T-helper 1 cell treated with Interleukin-12 subunit alpha and Interleukin-12 subunit beta and Interleukin-4 antibody, amounts not matched to agents 30 μg/mL and 1 μg/mL, for 36 hours (primary cell): ENCODE data around the gene WWC2.

Experiments used
- H3K27ac Mint-ChIP-seq: one replicate; pipeline ENCODE4 v1.8.0; 2021; ENCODE audit warnings: mild to moderate bottlenecking, mixed read lengths
- H3K27me3 Mint-ChIP-seq: one replicate; pipeline ENCODE4 v1.8.0; 2021; ENCODE audit warnings: low read depth, mixed read lengths
- H3K36me3 Mint-ChIP-seq: one replicate; pipeline ENCODE4 v1.8.0; 2021; ENCODE audit warnings: low read depth, mixed read lengths
- H3K4me1 Mint-ChIP-seq: one replicate; pipeline ENCODE4 v1.8.0; 2021; ENCODE audit warnings: low read depth, mixed read lengths
- H3K4me3 Mint-ChIP-seq: one replicate; pipeline ENCODE4 v1.8.0; 2021; ENCODE audit warnings: mild to moderate bottlenecking, moderate library complexity, mixed read lengths
- H3K9me3 Mint-ChIP-seq: one replicate; pipeline ENCODE4 v1.8.0; 2021; ENCODE audit warnings: mixed read lengths

The WWC2 gene

DNA sequence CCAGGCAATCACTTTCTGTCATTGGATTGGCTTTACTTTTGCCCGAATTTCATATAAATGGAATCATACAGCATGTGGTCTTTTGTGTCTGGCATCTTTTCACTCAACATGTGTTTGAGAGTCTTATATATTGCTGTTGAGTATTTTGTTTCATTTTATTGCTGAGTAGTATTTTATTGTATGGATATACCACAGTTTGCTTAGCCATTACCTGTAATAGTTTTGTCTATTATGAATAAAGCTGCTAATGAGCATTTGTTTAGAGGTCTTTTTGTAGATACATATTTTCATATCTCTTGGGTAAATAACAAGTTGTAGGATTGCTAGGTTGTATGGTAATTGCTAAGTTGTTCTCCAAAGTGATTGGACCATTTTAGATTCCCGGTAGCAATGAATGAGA, 105.7 kb downstream of the WWC2 start:
- no peak overlapping the region for H3K4me3 Mint-ChIP-seq
- H3K36me3 Mint-ChIP-seq: no peaks in the 10 kb centered on the region
- H3K4me1 Mint-ChIP-seq: no peaks in the 10 kb centered on the region
- no peaks in the 10 kb centered on the region for H3K9me3 Mint-ChIP-seq
- no peak overlapping the region for H3K27ac Mint-ChIP-seq
- no peaks in the 10 kb centered on the region for H3K27me3 Mint-ChIP-seq

- no peaks in the 10 kb centered on the region for H3K36me3 Mint-ChIP-seq
- no peaks in the 10 kb centered on the region for H3K27me3 Mint-ChIP-seq
- no peaks in the 10 kb centered on the region for H3K9me3 Mint-ChIP-seq
- no peak overlapping the region for H3K4me3 Mint-ChIP-seq
- no peak overlapping the region for H3K27ac Mint-ChIP-seq
- H3K4me1 Mint-ChIP-seq: no peaks in the 10 kb centered on the region
Observed at GRCh38 chr4:183205193-183205592, 106.1 kb downstream of the WWC2 start.

DNA sequence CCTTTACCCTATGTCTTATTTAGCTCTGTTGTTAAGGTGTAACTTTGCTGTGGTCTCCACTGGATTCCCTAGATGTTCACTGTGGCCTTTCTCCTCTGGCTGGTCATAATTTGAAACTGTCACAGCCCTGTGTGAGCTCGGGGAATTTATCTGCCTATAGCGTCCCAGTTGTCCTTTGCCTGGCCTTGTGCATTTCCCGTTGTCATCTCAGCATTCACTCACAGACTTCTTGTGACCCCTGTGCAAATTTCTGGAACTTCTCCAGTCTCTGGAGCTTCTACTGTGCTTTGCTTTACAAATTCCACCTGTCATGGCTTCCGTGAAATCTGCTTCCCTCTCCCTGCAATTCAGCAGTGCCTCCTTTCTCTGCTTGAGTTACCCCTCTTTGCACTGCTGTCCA, 106.7 kb downstream of the WWC2 start:
- no peaks in the 10 kb centered on the region for H3K36me3 Mint-ChIP-seq
- no peak overlapping the region for H3K4me3 Mint-ChIP-seq
- H3K9me3 Mint-ChIP-seq: no peaks in the 10 kb centered on the region
- no peaks in the 10 kb centered on the region for H3K27me3 Mint-ChIP-seq
- no peaks in the 10 kb centered on the region for H3K4me1 Mint-ChIP-seq
- no peak overlapping the region for H3K27ac Mint-ChIP-seq

GRCh38 chr4:183211533-183211932, 112.5 kb downstream of the WWC2 start:
- no peaks in the 10 kb centered on the region for H3K9me3 Mint-ChIP-seq
- no peak overlapping the region for H3K27ac Mint-ChIP-seq
- no peak overlapping the region for H3K4me3 Mint-ChIP-seq
- H3K4me1 Mint-ChIP-seq: no peaks in the 10 kb centered on the region
- H3K36me3 Mint-ChIP-seq: no peaks in the 10 kb centered on the region
- no peaks in the 10 kb centered on the region for H3K27me3 Mint-ChIP-seq

DNA sequence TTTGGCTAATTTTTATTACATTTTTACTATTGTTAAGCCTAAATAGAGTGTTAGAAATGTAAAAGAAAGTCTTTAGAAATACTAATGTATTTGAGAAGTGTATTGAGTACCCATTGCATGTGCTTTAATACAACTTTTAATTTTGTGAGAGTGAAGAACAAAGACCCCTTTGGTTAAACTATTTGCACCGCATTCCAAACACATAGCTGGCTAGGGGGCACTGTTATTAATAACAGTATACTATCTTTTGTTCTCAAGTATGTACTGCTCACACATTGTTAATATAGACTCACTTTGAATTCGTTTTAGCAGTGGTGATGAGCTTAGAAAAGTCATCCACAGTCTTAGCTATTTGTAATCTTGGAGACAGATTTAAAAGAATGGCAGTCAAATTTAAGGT, 114.9 kb downstream of the WWC2 start:
- no peaks in the 10 kb centered on the region for H3K4me1 Mint-ChIP-seq
- no peak overlapping the region for H3K4me3 Mint-ChIP-seq
- no peaks in the 10 kb centered on the region for H3K9me3 Mint-ChIP-seq
- no peaks in the 10 kb centered on the region for H3K27me3 Mint-ChIP-seq
- no peak overlapping the region for H3K27ac Mint-ChIP-seq
- no peaks in the 10 kb centered on the region for H3K36me3 Mint-ChIP-seq

DNA sequence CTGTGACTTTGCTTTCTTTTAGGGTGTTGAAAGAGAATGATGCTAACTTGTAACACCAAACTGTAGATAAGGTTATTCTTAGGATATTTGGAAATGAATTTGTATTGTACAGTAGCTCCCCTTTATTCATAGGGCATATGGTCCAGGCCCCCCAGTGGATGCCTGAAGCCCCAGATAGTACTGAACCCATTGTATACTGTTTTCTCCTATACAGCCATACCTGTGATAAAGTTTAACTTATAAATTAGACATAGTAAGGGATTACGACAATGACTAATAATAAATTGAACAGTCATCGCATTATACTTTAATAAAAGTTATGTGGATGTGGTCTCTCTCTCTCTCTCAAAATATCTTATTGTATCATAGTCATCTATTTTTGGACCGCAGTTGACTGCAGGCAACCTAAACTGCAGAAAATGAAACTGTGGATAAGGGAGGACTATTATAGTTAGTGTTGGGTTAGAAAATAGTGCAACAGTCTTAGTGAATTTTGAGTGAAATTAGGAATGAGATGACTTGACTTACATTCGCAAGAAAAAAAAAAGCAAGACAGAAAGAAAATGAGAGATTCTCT, 115.9 kb downstream of the WWC2 start:
- Mint-ChIP-seq H3K27me3 (no peaks in the 10 kb centered on the region), H3K4me3 (no peak overlapping the region), H3K36me3 (no peaks in the 10 kb centered on the region), H3K9me3 (no peaks in the 10 kb centered on the region), H3K4me1 (no peaks in the 10 kb centered on the region), H3K27ac (no peak overlapping the region)

GRCh38 chr4:183220236-183220635, 121.2 kb downstream of the WWC2 start:
- Mint-ChIP-seq H3K27me3 (no peaks in the 10 kb centered on the region), H3K9me3 (no peaks in the 10 kb centered on the region), H3K4me1 (no peaks in the 10 kb centered on the region), H3K36me3 (no peaks in the 10 kb centered on the region), H3K27ac (no peak overlapping the region), H3K4me3 (no peak overlapping the region)

DNA sequence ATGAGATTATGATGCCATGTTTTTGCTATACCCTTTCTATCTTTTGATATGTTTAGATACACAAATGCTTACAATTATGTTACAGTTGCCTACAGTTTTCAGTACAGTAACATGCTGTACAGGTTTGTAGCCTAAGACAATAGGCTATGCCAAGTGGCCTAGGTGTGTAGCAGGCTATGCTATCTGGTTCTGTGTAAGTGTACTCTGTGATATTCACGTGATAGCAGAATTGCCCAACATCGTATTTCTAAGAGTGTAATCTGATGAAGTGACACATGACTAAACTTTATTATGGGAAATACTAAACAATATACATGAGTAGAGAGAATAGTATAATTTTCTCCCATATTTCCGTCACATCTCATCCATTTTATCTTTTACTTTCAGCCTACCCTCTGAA, 124.0 kb downstream of the WWC2 start:
- Mint-ChIP-seq H3K4me3 (no peak overlapping the region), H3K36me3 (no peaks in the 10 kb centered on the region), H3K4me1 (no peaks in the 10 kb centered on the region), H3K9me3 (no peaks in the 10 kb centered on the region), H3K27me3 (peaks cover 6% of the 10 kb centered on the region), H3K27ac (no peak overlapping the region)

- Mint-ChIP-seq H3K4me3 (no peak overlapping the region), H3K27ac (no peak overlapping the region), H3K36me3 (no peaks in the 10 kb centered on the region), H3K9me3 (no peaks in the 10 kb centered on the region), H3K27me3 (peaks cover 6% of the 10 kb centered on the region), H3K4me1 (no peaks in the 10 kb centered on the region)
Observed at GRCh38 chr4:183229397-183229796, 130.3 kb downstream of the WWC2 start.

DNA sequence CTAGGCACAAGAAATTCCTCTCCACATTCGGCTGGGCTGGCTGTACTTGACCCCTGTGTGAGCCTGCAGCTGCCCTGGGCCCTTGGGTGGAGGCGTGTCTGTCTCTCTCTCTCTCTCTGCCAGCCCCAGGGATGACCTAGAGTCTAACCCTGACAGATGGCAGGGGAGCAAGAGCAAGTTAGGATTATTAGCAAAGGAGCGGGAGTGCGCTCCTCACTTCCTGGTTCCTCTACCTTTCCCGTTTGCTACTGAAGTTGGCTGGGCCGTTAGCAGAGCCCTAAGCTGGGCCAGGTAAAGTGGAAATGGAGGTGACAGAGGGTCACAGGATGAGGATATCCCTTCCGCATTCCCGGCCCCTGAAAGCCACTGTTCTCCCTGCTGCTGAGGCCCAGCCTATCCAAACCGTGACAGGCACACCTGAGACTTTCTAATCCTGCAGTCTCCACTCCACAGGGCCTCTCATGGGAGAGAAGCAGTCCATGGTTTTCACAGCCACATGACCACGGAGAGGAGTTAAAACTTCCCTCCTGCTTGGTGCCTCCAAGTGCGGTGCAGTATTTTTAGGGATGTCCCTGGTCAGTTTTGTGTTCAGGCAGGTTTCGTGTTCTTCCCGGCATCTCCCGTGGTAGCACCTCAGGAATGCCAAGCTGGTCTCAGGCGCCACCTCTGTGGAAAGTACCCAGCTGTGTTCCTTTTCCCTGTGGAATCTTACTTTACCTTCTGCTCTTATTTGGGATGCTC, 141.7 kb downstream of the WWC2 start:
- H3K27ac Mint-ChIP-seq: no peak overlapping the region
- H3K4me3 Mint-ChIP-seq: no peak overlapping the region
- no peaks in the 10 kb centered on the region for H3K9me3 Mint-ChIP-seq

DNA sequence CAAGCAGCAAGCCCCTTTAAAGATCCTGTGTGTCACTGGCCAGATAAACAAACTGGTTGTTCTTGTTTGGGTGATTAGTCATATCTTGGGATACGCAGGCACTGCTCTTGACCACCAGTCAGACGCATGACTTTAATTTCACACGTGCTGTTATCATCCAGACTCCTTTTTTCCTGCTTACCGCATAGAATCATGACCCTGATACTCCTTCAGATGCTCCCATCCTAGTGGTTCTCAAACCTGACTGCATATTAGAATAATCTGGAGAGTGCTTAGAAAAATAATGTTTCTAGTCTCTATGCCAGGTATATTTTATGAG, 142.2 kb downstream of the WWC2 start:
- Mint-ChIP-seq H3K36me3 (no peaks in the 10 kb centered on the region), H3K9me3 (no peaks in the 10 kb centered on the region), H3K27me3 (no peaks in the 10 kb centered on the region), H3K4me3 (no peak overlapping the region), H3K4me1 (no peaks in the 10 kb centered on the region), H3K27ac (no peak overlapping the region)

More for the DNA sequence above, 141.7 kb downstream of the WWC2 start:
- H3K4me1 Mint-ChIP-seq: no peaks in the 10 kb centered on the region
- no peaks in the 10 kb centered on the region for H3K36me3 Mint-ChIP-seq
- H3K27me3 Mint-ChIP-seq: no peaks in the 10 kb centered on the region

GRCh38 chr4:183241721-183242151, 142.7 kb downstream of the WWC2 start:
- H3K27me3 Mint-ChIP-seq: no peaks in the 10 kb centered on the region
- H3K9me3 Mint-ChIP-seq: no peaks in the 10 kb centered on the region
- H3K36me3 Mint-ChIP-seq: no peaks in the 10 kb centered on the region
- no peaks in the 10 kb centered on the region for H3K4me1 Mint-ChIP-seq
- H3K4me3 Mint-ChIP-seq: no peak overlapping the region
- no peak overlapping the region for H3K27ac Mint-ChIP-seq

DNA sequence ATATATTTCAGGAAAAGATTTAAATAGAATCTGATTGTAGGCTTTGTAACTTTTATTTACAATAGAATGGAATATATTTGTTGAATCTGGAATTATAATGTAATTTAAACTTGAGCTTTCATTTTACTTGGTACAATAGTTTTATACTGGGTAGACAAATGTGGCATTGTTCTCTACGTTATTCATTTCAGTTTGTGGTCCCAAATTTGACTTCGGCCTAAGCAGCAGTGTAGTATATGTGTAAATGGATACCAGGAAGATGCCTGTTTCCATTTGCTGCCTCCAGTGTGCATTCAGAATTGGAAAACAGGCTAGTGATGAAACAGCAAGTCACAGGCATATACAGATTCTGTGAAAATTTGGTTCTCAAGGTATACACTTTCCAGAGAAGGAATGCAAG, 143.2 kb downstream of the WWC2 start:
- H3K4me3 Mint-ChIP-seq: no peak overlapping the region
- no peaks in the 10 kb centered on the region for H3K27me3 Mint-ChIP-seq

DNA sequence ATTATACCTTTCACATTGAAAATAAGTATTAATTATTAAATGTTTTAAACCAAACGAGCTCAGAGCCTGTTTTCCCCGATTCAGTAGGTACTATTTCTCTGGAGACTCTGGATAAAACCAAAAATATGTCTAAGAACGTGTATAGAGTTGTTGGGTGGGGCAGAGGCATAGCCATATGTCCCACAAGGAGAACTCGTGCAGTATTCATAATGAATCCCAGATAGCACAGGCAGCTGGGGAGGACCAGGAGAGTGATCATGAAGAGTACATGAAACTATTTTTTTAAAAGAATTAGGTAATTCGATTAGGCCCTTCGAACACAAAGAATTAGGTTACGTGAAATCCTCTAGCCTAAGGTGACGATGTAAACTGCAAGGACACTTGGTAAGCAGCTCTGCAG, 145.0 kb downstream of the WWC2 start:
- peaks cover 9% of the 10 kb centered on the region for H3K27me3 Mint-ChIP-seq
- no peaks in the 10 kb centered on the region for H3K9me3 Mint-ChIP-seq
- no peak overlapping the region for H3K27ac Mint-ChIP-seq
- H3K36me3 Mint-ChIP-seq: no peaks in the 10 kb centered on the region
- H3K4me1 Mint-ChIP-seq: no peaks in the 10 kb centered on the region
- no peak overlapping the region for H3K4me3 Mint-ChIP-seq

More for the DNA sequence above, 143.2 kb downstream of the WWC2 start:
- Mint-ChIP-seq H3K4me1 (no peaks in the 10 kb centered on the region), H3K9me3 (no peaks in the 10 kb centered on the region), H3K36me3 (no peaks in the 10 kb centered on the region), H3K27ac (no peak overlapping the region)

DNA sequence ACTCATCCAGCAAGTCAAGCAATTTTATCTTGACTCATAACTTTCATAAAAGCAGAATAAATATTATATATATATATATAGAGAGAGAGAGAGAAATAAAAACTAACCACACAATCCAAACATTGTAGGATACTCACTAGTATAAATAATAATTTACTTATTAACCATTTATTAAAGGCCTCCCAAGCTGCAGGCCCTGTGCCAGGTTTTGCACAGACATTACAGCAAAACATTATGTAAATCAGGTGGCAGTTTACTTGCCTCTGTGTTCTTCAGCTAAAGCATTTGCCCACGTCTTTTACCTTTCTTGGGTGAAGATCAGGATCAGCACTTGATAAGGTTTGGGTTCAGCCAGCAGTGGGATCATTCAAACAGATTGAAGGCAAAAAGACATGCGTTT, 145.4 kb downstream of the WWC2 start:
- H3K27me3 Mint-ChIP-seq: peaks cover 9% of the 10 kb centered on the region
- H3K4me3 Mint-ChIP-seq: no peak overlapping the region
- H3K4me1 Mint-ChIP-seq: no peaks in the 10 kb centered on the region
- H3K27ac Mint-ChIP-seq: no peak overlapping the region
- H3K9me3 Mint-ChIP-seq: no peaks in the 10 kb centered on the region
- H3K36me3 Mint-ChIP-seq: no peaks in the 10 kb centered on the region

DNA sequence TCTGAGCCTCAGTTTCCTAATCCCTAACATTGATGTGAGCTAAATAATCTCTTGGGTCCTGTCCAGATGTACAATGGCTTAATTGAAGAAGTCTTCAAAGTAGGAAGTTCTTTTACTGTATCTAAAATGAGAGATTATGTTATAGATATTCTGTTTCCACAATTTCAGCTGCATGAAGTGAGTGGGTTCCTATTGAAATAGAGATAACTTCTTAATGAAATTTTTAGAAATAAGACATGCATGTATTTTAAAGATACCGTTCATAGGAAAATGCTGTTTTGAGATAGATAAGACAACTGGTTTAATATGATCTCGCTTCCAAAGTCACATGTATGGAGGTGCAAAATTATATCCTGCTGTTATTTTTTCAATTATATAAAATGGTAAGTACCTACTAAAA, 149.1 kb downstream of the WWC2 start:
- H3K4me1 Mint-ChIP-seq: no peaks in the 10 kb centered on the region

More for the DNA sequence above, 149.1 kb downstream of the WWC2 start:
- no peak overlapping the region for H3K27ac Mint-ChIP-seq
- H3K36me3 Mint-ChIP-seq: no peaks in the 10 kb centered on the region
- H3K27me3 Mint-ChIP-seq: peaks cover 9% of the 10 kb centered on the region
- no peaks in the 10 kb centered on the region for H3K9me3 Mint-ChIP-seq
- H3K4me3 Mint-ChIP-seq: no peak overlapping the region
